Measurements from ENCODE around the gene FOXP3.

Gene FOXP3

GRCh38 chrX:49211074-49211473 lies 53.4 kb downstream of the FOXP3 start:
- DNase-seq, result no peak

- DNase-seq, result no peak
Observed at GRCh38 chrX:49210406-49210805, 54.1 kb downstream of the FOXP3 start.

- DNase-seq, result no peak
Observed at GRCh38 chrX:49209434-49210251, 54.9 kb downstream of the FOXP3 start.

GRCh38 chrX:49208399-49208798 lies 56.1 kb downstream of the FOXP3 start:
- DNase-seq, result no peak

GRCh38 chrX:49206543-49206942 lies 58.0 kb downstream of the FOXP3 start:
- no peak for DNase-seq

GRCh38 chrX:49205443-49205842 lies 59.1 kb downstream of the FOXP3 start:
- no peak for DNase-seq

- no peak for DNase-seq
Observed at GRCh38 chrX:49204709-49205108, 59.8 kb downstream of the FOXP3 start.

- DNase-seq, result no peak
Observed at GRCh38 chrX:49204017-49204416, 60.5 kb downstream of the FOXP3 start.

- no peak for DNase-seq
Observed at GRCh38 chrX:49203536-49203935, 61.0 kb downstream of the FOXP3 start.

GRCh38 chrX:49202022-49202421 lies 62.5 kb downstream of the FOXP3 start:
- DNase-seq, result no peak

Measured in CD4-positive, alpha-beta T cell treated with Interleukin-4 for 1 hour (primary cell).